ENCODE results near the gene FOXJ1. TPM values are rescaled to one million over a fixed set of nuclear protein-coding genes. Genes with fewer than 3 reads are reported as not detected.

Gene FOXJ1
- total RNA-seq, 1 experiment from 2014 or later = 0.26 TPM

- no peaks in the 10 kb centered on the region for H3K36me3 ChIP-seq (ENCODE audit: low read depth, low read length)
These were observed 20.7 kb upstream of the FOXJ1 start for GRCh38 chr17:76161619-76162266.

DNA sequence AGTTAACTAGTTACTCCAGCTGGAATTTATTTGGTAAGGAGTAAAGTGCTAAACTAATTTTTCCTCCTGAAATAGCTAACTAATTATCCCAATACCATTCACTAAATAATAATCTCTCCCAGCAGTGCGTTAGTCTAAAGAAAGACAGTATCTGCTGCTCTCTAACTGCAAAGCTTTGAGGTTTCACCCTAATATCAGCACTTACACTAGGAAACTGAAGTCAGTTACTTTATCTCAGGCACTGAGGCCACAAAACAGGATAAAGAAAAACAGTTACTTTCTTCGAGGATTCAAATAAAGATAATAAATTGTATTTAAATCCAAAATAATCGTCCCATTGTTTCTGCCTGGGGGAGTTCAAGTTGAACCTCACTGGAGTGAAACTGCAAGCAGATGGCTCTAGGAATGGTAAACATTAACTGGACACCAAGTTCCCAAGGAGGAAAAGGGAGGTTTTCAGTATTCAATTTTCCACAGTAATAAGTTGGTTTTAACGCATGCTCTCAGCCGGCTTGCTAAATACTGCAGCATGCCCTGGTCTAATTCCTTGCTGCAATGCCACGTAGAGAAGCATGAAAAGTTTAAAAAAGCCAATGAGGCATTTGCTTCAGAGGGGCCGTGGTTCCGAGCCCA, 20.0 kb upstream of the FOXJ1 start:
- no peak overlapping the region for H3K4me3 ChIP-seq (ENCODE audit: low read length)
- no peaks in the 10 kb centered on the region; the same call in 1 of the 2 replicates for H3K4me1 ChIP-seq (ENCODE audit: insufficient read depth, low read length)
- ATAC-seq (no peak), DNase-seq (no peak)
- no peak overlapping the region for H3K27ac ChIP-seq (ENCODE audit: low read length)
- H3F3A ChIP-seq (ENCODE audit: low read length, unreplicated experiment) = no peaks in the 10 kb centered on the region
- no peaks in the 10 kb centered on the region for H3K27me3 ChIP-seq (ENCODE audit: low read length)
- no peak overlapping the region for H2AFZ ChIP-seq (ENCODE audit: low read length)
- H3K4me2 ChIP-seq (ENCODE audit: low read length) = no peak overlapping the region
- ChIA-PET POLR2A (ENCODE audit: unreplicated experiment) (no interaction called here), CTCF (interaction anchor here (0.7 kb wide), 1 partner anchor 20 kb away, joined by 4 read pairs; no protein-coding TSS in a partner anchor)
- H3K9me2 ChIP-seq (replicated peaks; ENCODE audit: low read length) = no peaks in the 10 kb centered on the region
- H3K79me2 ChIP-seq (ENCODE audit: low read length) = no peaks in the 10 kb centered on the region
- BruUV-seq (replicated peaks) = no TSS peak
- intact Hi-C loops (cut with micrococcal nuclease) = no loop called here
- TF ChIP-seq EZH2phosphoT487 (IDR thresholded peaks at IDR 0.05; ENCODE audit: borderline replicate concordance, low read length) (no peak), EZH2 (IDR thresholded peaks at IDR 0.05; ENCODE audit: low read length, unreplicated experiment) (no peak)
- TF ChIP-seq, protein P1, sequence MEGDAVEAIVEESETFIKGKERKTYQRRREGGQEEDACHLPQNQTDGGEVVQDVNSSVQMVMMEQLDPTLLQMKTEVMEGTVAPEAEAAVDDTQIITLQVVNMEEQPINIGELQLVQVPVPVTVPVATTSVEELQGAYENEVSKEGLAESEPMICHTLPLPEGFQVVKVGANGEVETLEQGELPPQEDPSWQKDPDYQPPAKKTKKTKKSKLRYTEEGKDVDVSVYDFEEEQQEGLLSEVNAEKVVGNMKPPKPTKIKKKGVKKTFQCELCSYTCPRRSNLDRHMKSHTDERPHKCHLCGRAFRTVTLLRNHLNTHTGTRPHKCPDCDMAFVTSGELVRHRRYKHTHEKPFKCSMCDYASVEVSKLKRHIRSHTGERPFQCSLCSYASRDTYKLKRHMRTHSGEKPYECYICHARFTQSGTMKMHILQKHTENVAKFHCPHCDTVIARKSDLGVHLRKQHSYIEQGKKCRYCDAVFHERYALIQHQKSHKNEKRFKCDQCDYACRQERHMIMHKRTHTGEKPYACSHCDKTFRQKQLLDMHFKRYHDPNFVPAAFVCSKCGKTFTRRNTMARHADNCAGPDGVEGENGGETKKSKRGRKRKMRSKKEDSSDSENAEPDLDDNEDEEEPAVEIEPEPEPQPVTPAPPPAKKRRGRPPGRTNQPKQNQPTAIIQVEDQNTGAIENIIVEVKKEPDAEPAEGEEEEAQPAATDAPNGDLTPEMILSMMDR (conservative IDR thresholded peaks at IDR 0.05; ENCODE audit: low read depth, low read length) = no peak
- H3K9ac ChIP-seq (ENCODE audit: low read length) = no peak overlapping the region
- no peaks in the 10 kb centered on the region for H4K20me1 ChIP-seq (ENCODE audit: low read length)
- H3K9me3 ChIP-seq (ENCODE audit: low read length) = no peaks in the 10 kb centered on the region
- no peaks in the 10 kb centered on the region for H3K36me3 ChIP-seq (ENCODE audit: low read depth, low read length)

More at GRCh38 chr17:76161619-76162266, 20.7 kb upstream of the FOXJ1 start:
- Histone ChIP-seq H3K4me2 (ENCODE audit: low read length) (no peak overlapping the region), H3K9ac (ENCODE audit: low read length) (no peak overlapping the region), H3K27me3 (ENCODE audit: low read length) (no peaks in the 10 kb centered on the region), H3K27ac (ENCODE audit: low read length) (no peak overlapping the region), H3K4me3 (ENCODE audit: low read length) (no peak overlapping the region), H3K9me3 (ENCODE audit: low read length) (no peaks in the 10 kb centered on the region), H4K20me1 (ENCODE audit: low read length) (no peaks in the 10 kb centered on the region), H3K9me2 (replicated peaks; ENCODE audit: low read length) (no peaks in the 10 kb centered on the region), H3F3A (ENCODE audit: low read length, unreplicated experiment) (no peaks in the 10 kb centered on the region), H3K4me1 (ENCODE audit: insufficient read depth, low read length) (no peaks in the 10 kb centered on the region; the same call in 1 of the 2 replicates), H3K79me2 (ENCODE audit: low read length) (no peaks in the 10 kb centered on the region), H2AFZ (ENCODE audit: low read length) (no peak overlapping the region)
- TF ChIP-seq EZH2 (IDR thresholded peaks at IDR 0.05; ENCODE audit: low read length, unreplicated experiment) (no peak), EZH2phosphoT487 (IDR thresholded peaks at IDR 0.05; ENCODE audit: borderline replicate concordance, low read length) (no peak)
- TF ChIP-seq, protein P1 (conservative IDR thresholded peaks at IDR 0.05; ENCODE audit: low read depth, low read length) = no peak
- intact Hi-C loops (cut with micrococcal nuclease) = no loop called here
- ChIA-PET CTCF (no interaction called here), POLR2A (ENCODE audit: unreplicated experiment) (no interaction called here)
- ATAC-seq = no peak
- DNase-seq = no peak
- no TSS peak for BruUV-seq (replicated peaks)

DNA sequence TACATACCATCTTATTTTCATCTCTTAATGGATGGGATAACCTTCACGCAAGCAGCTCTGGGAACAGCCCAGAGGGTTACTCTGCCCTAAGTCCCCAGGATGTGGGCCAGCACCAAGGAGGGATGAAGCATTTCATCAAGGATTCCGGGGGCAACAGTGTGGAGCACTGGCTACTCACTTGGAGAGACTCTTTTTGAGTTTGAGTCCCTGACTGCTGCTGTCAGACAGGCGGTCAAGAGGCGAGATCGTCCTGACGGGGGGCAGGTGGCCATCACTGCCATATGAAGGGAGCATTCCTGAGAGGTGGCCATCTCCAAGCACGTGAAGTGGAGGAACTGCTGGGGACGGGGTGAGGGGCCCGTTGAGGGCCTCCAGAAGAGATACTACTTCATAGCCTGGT, 18.1 kb upstream of the FOXJ1 start:
- no peak for TF ChIP-seq EZH2phosphoT487 (IDR thresholded peaks at IDR 0.05; ENCODE audit: borderline replicate concordance, low read length)
- TF ChIP-seq, protein P1 (conservative IDR thresholded peaks at IDR 0.05; ENCODE audit: low read depth, low read length) = no peak
- no peak for TF ChIP-seq EZH2 (IDR thresholded peaks at IDR 0.05; ENCODE audit: low read length, unreplicated experiment)
- intact Hi-C loops (cut with micrococcal nuclease) = no loop called here
- no peaks in the 10 kb centered on the region for H3K36me3 ChIP-seq (ENCODE audit: low read depth, low read length)
- no peaks in the 10 kb centered on the region for H3F3A ChIP-seq (ENCODE audit: low read length, unreplicated experiment)
- H3K9me2 ChIP-seq (replicated peaks; ENCODE audit: low read length) = no peaks in the 10 kb centered on the region
- no peaks in the 10 kb centered on the region for H3K79me2 ChIP-seq (ENCODE audit: low read length)
- no peak overlapping the region for H2AFZ ChIP-seq (ENCODE audit: low read length)
- DNase-seq (no peak), ATAC-seq (no peak)
- no TSS peak for BruUV-seq (replicated peaks)
- H4K20me1 ChIP-seq (ENCODE audit: low read length) = no peaks in the 10 kb centered on the region
- POLR2A ChIA-PET (ENCODE audit: unreplicated experiment) = no interaction called here
- CTCF ChIA-PET = no interaction called here
- H3K9me3 ChIP-seq (ENCODE audit: low read length) = no peaks in the 10 kb centered on the region
- H3K9ac ChIP-seq (ENCODE audit: low read length) = no peak overlapping the region
- no peak overlapping the region for H3K4me2 ChIP-seq (ENCODE audit: low read length)
- no peaks in the 10 kb centered on the region; the same call in 1 of the 2 replicates for H3K4me1 ChIP-seq (ENCODE audit: insufficient read depth, low read length)
- no peaks in the 10 kb centered on the region for H3K27me3 ChIP-seq (ENCODE audit: low read length)
- H3K4me3 ChIP-seq (ENCODE audit: low read length) = no peak overlapping the region
- H3K27ac ChIP-seq (ENCODE audit: low read length) = no peak overlapping the region

All from PC-3 (cell line).